B cell (primary cell): ENCODE data around the gene CRAMP1. TPM values are rescaled to one million over a fixed set of nuclear protein-coding genes. Genes with fewer than 3 reads are reported as not detected.

Experiments used
- ATAC-seq: fragments of 200-7000 bp; cut with Tn5 transposase; one replicate; pipeline ENCODE4 v1.10.0; 2021; ENCODE audit warnings: low read depth, mild to moderate bottlenecking, moderate number of reproducible peaks, moderate library complexity
- CTCF ChIA-PET: fragments of 350-600 bp; sonication (Branson Sonifier 250); formaldehyde crosslinking; loops from one replicate; lab custom pipeline; 2021; ENCODE audit warnings: antibody characterized with exemption, inconsistent platforms; lab: Charles Lee
- POLR2A ChIA-PET: fragments of 350-600 bp; sonication (Branson Sonifier 250); formaldehyde crosslinking; loops from one replicate; lab custom pipeline; 2021; ENCODE audit warnings: antibody characterized with exemption; lab: Charles Lee
- DNase-seq: peaks from one replicate; pipeline ENCODE4 v3.0.0; 2013
- H2AFZ ChIP-seq: 2 replicates; pipeline ENCODE4 v1.6.1; 2012; ENCODE audit warnings: mild to moderate bottlenecking, low read depth, low read length; ENCODE audit not compliant: insufficient read depth, poor library complexity, severe bottlenecking
- H3K27ac ChIP-seq, 2 donors: 1 replicate in 1 of 2; 2 replicates in 1 of 2; pipeline ENCODE4 v1.5.1; 2012 to 2013; ENCODE audit warnings: low read length in 2 of 2, mild to moderate bottlenecking in 2 of 2, moderate library complexity in 1 of 2
- H3K27me3 ChIP-seq, 4 experiments: fragments of 200-600 bp in 1 of 4; sonication (generic) in 1 of 4; replicated peaks in 1 of 4; 1 replicate in 2 of 4; 2 replicates in 2 of 4; pipeline versions ENCODE4 v1.6.1 to v1.7.0; 2013 to 2016; ENCODE audit warnings: low read length in 3 of 4, mild to moderate bottlenecking in 2 of 4, mixed read lengths in 1 of 4, moderate library complexity in 1 of 4; ENCODE audit not compliant: insufficient read depth in 4 of 4, control insufficient read depth in 3 of 4; ENCODE audit errors: control extremely low read depth in 1 of 4
- H3K36me3 ChIP-seq, 2 experiments: replicated peaks in 1 of 2; 1 replicate in 1 of 2; 2 replicates in 1 of 2; pipeline versions ENCODE4 v1.6.1 to v1.7.1; 2013; ENCODE audit warnings: low read length in 1 of 2; ENCODE audit not compliant: insufficient read depth in 2 of 2, control insufficient read depth in 1 of 2; ENCODE audit errors: control extremely low read depth in 1 of 2, extremely low read depth in 1 of 2
- H3K4me1 ChIP-seq, 2 donors: fragments of 200-600 bp in 1 of 2; sonication (generic) in 1 of 2; 1 replicate in 1 of 2; 2 replicates in 1 of 2; pipeline versions ENCODE4 v1.5.1 to v1.6.1; 2013 to 2017; ENCODE audit warnings: low read length in 2 of 2; ENCODE audit not compliant: control insufficient read depth in 2 of 2, insufficient read depth in 2 of 2
- H3K4me2 ChIP-seq: replicated peaks from 2 replicates; pipeline ENCODE3; 2012; ENCODE audit warnings: mild to moderate bottlenecking, low read depth, low read length; ENCODE audit not compliant: poor library complexity, severe bottlenecking
- H3K4me3 ChIP-seq, 5 experiments: fragments of 200-600 bp in 1 of 5; sonication (generic) in 1 of 5; 1 replicate in 3 of 5; 2 replicates in 2 of 5; pipeline versions ENCODE4 v1.5.1 to v1.7.0; 2011 to 2016; ENCODE audit warnings: low read length in 4 of 5, mild to moderate bottlenecking in 4 of 5, low read depth in 2 of 5, control low read depth in 1 of 5, moderate library complexity in 1 of 5; ENCODE audit not compliant: insufficient read depth in 1 of 5; ENCODE audit errors: control extremely low read depth in 1 of 5, extremely low read depth in 1 of 5
- H3K79me2 ChIP-seq: fragments of 200-600 bp; sonication (generic); one replicate; pipeline ENCODE4 v1.6.0; 2016; ENCODE audit warnings: low read length; ENCODE audit not compliant: control insufficient read depth, insufficient read depth
- H3K9ac ChIP-seq: fragments of 200-600 bp; sonication (generic); 2 replicates; pipeline ENCODE4 v1.6.1; 2017; ENCODE audit warnings: mild to moderate bottlenecking, low read length, moderate library complexity
- H3K9me3 ChIP-seq, 3 donors: one replicate each; pipeline versions ENCODE4 v1.6.1 to v1.7.1; 2013; ENCODE audit warnings: low read length in 2 of 3; ENCODE audit not compliant: control insufficient read depth in 2 of 3, insufficient read depth in 1 of 3; ENCODE audit errors: control extremely low read depth in 1 of 3
- H4K20me1 ChIP-seq: 2 replicates; pipeline ENCODE4 v1.6.0; 2012; ENCODE audit warnings: mild to moderate bottlenecking, low read length; ENCODE audit not compliant: insufficient read depth, control insufficient read depth, poor library complexity, severe bottlenecking
- H3K27ac Mint-ChIP-seq: one replicate; pipeline ENCODE4 v1.8.0; 2021; ENCODE audit warnings: mixed read lengths
- H3K27me3 Mint-ChIP-seq: one replicate; pipeline ENCODE4 v1.8.0; 2021; ENCODE audit warnings: mixed read lengths
- H3K4me1 Mint-ChIP-seq: one replicate; pipeline ENCODE4 v1.8.0; 2021; ENCODE audit warnings: mixed read lengths
- H3K4me3 Mint-ChIP-seq: one replicate; pipeline ENCODE4 v1.8.0; 2021; ENCODE audit warnings: mixed read lengths
- H3K9me3 Mint-ChIP-seq: one replicate; pipeline ENCODE4 v1.8.0; 2022; ENCODE audit warnings: mixed read lengths; ENCODE audit not compliant: insufficient read depth
- EZH2 ChIP-seq: IDR thresholded peaks from 2 replicates; pipeline ENCODE4 v1.6.1; 2012; ENCODE audit warnings: borderline replicate concordance, low read depth, mild to moderate bottlenecking, moderate library complexity, low read length; ENCODE audit not compliant: insufficient read depth, poor library complexity, severe bottlenecking
- WGBS: methylation state at CpG from one replicate; pipeline ENCODE4 v1.1.5; 2013; ENCODE audit warnings: missing lambda C conversion rate; ENCODE audit not compliant: insufficient coverage; 5-methylcytosine and 5-hydroxymethylcytosine counted together
- intact Hi-C: fragments of 100-400 bp; cut with micrococcal nuclease; formaldehyde crosslinking; loops from one replicate; pipeline ENCODE4 v1.10.0; 2022
- polyA plus RNA-seq: library from polyadenylated mRNA; depleted of rRNA; stranded (reverse); fragments of >200 nt; gene quantifications from 2 replicates; pipeline ENCODE4 v1.2.3, GENCODE V29; 2012
- total RNA-seq, 2 donors: library from RNA; stranded (reverse); fragments of 120-200 nt in 1 of 2; gene quantifications; 1 replicate in 1 of 2; 2 replicates in 1 of 2; pipeline versions ENCODE4 v1.2.3 to v1.2.4, GENCODE V29; 2013 to 2022
- TF ChIP-seq, protein P1 (sequence below): fragments of 200-600 bp; IDR thresholded peaks from one replicate; pipeline ENCODE4 v1.8.0; 2022; ENCODE audit warnings: antibody characterized with exemption, mild to moderate bottlenecking

The CRAMP1 gene
- total and polyA plus RNA-seq, 2 donors (not counting 1 experiment from before 2014, with no cell fraction given) = 21.0 to 33.9 TPM

DNA sequence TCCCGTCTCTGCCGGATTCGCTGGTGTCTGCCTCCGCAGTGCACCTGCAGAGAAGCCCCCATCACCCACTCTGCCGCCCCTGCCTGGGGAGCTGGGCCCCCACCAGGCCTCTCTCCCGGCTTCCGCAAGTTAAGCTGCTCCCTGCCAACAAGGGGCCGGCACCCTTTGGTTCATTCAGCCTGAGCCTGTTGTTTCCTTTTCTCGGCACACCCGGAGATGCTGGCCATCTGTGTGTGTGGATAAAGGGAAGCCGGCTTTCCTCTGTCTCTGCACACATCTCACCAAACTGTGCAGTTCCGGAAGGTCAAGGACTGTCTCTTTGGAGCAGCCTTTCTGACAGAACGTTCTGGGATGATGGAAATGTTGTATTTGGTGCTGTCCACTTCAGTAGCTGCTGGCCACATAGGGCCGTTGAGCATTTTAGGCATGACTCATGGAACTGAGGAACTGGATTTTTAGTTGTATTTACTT lies 100.7 kb downstream of the CRAMP1 start:
- 57% methylated on average over 9 of the region's 14 CpGs for WGBS
- Histone ChIP-seq H3K4me3 (peak overlapping the region in 4 of 5 experiments; percentile 15 to 42 (median 16)), H3K79me2 (peaks cover 100% of the 10 kb centered on the region), H4K20me1 (peaks cover 26% of the 10 kb centered on the region), H3K36me3 (peaks cover 0 to 18% of the 10 kb centered on the region in 2 experiments), H2AFZ (no peak overlapping the region), H3K4me1 (peaks cover 59 to 79% of the 10 kb centered on the region in 2 donors), H3K9me3 (peaks cover 0 to 1% (median 0%) of the 10 kb centered on the region in 3 donors), H3K4me2 (peak overlapping the region; percentile 59), H3K27me3 (no peaks in the 10 kb centered on the region), H3K9ac (peak overlapping the region; percentile 40), H3K27ac (peak overlapping the region; percentile 90 to 98)
- Mint-ChIP-seq H3K27ac (peak overlapping the region; percentile 98), H3K4me3 (peak overlapping the region; percentile 85), H3K4me1 (peaks cover 64% of the 10 kb centered on the region), H3K27me3 (no peaks in the 10 kb centered on the region), H3K9me3 (no peaks in the 10 kb centered on the region)
- ChIA-PET CTCF (no interaction called here), POLR2A (no interaction called here)
- intact Hi-C loops = no loop called here
- DNase-seq (peak; percentile 48), ATAC-seq (no peak)
- TF ChIP-seq EZH2 = no peak
- TF ChIP-seq, protein P1, sequence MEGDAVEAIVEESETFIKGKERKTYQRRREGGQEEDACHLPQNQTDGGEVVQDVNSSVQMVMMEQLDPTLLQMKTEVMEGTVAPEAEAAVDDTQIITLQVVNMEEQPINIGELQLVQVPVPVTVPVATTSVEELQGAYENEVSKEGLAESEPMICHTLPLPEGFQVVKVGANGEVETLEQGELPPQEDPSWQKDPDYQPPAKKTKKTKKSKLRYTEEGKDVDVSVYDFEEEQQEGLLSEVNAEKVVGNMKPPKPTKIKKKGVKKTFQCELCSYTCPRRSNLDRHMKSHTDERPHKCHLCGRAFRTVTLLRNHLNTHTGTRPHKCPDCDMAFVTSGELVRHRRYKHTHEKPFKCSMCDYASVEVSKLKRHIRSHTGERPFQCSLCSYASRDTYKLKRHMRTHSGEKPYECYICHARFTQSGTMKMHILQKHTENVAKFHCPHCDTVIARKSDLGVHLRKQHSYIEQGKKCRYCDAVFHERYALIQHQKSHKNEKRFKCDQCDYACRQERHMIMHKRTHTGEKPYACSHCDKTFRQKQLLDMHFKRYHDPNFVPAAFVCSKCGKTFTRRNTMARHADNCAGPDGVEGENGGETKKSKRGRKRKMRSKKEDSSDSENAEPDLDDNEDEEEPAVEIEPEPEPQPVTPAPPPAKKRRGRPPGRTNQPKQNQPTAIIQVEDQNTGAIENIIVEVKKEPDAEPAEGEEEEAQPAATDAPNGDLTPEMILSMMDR = no peak

DNA sequence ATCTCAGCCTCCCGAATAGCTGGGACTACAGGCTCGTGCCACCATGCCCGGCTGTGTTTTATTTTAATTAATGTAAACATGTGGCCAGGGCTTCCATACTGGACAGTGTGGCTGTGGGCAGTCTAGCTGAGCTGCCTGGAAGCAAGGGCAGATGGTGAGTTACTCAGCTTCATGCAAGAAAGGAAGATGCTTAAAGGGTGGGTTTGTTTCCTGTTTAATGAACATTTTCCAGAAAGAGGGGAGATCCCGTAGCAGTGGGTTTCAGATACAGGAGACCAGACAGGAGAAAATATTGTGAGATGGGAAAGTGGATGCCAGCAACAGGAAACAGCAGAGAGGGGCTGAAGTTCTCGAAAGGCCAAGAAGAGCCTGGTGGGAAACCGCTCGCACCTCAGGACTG lies 101.2 kb downstream of the CRAMP1 start:
- no peaks in the 10 kb centered on the region for H3K27me3 Mint-ChIP-seq
- no peak for TF ChIP-seq EZH2
- TF ChIP-seq, protein P1 = no peak
- Histone ChIP-seq H4K20me1 (peaks cover 22% of the 10 kb centered on the region), H3K9me3 (peaks cover 0 to 6% (median 0%) of the 10 kb centered on the region in 3 donors), H3K27ac (peak overlapping the region; percentile 90 to 98), H3K4me1 (peaks cover 59 to 79% of the 10 kb centered on the region in 2 donors), H3K4me3 (peak overlapping the region in 3 of 5 experiments; percentile 12 to 42 (median 16)), H3K79me2 (peaks cover 100% of the 10 kb centered on the region), H3K4me2 (peak overlapping the region; percentile 59), H3K27me3 (no peaks in the 10 kb centered on the region), H3K36me3 (peaks cover 0 to 13% of the 10 kb centered on the region in 2 experiments), H3K9ac (peak overlapping the region; percentile 40), H2AFZ (no peak overlapping the region)
- POLR2A ChIA-PET = interaction anchor here (0.5 to 1.2 kb wide), 2 partner anchors 7 to 91 kb away, joined by 3 to 9 read pairs; partner anchors contain the start of gene MAPK8IP3
- intact Hi-C loops = no loop called here
- H3K9me3 Mint-ChIP-seq = no peaks in the 10 kb centered on the region
- H3K4me1 Mint-ChIP-seq = peaks cover 59% of the 10 kb centered on the region
- DNase-seq = no peak
- CTCF ChIA-PET = interaction anchor here (0.6 to 1.2 kb wide), 4 partner anchors 7 to 289 kb away, joined by 3 to 4 read pairs (median 3); partner anchors contain the start of genes MAPK8IP3, NUBP2 and SPSB3
- H3K4me3 Mint-ChIP-seq = peak overlapping the region; percentile 85
- WGBS = 50% methylated on average over 1 of the region's 7 CpGs
- peak overlapping the region; percentile 98 for H3K27ac Mint-ChIP-seq
- no peak for ATAC-seq
